ENCODE results near the gene IZUMO1. TPM values are rescaled to one million over a fixed set of nuclear protein-coding genes. Genes with fewer than 3 reads are reported as not detected.
A peak's percentile ranks its signal among the peaks of the same experiment; 100 is the strongest.
"Not testable (repeated sequence)": the region's sequence is repeated elsewhere in the genome, so short reads cannot be mapped to it uniquely, and the experiment has no call there.

The IZUMO1 gene
- total RNA-seq, 4 donors from 2014 or later, result 2.1 TPM; not detected in 3

DNA sequence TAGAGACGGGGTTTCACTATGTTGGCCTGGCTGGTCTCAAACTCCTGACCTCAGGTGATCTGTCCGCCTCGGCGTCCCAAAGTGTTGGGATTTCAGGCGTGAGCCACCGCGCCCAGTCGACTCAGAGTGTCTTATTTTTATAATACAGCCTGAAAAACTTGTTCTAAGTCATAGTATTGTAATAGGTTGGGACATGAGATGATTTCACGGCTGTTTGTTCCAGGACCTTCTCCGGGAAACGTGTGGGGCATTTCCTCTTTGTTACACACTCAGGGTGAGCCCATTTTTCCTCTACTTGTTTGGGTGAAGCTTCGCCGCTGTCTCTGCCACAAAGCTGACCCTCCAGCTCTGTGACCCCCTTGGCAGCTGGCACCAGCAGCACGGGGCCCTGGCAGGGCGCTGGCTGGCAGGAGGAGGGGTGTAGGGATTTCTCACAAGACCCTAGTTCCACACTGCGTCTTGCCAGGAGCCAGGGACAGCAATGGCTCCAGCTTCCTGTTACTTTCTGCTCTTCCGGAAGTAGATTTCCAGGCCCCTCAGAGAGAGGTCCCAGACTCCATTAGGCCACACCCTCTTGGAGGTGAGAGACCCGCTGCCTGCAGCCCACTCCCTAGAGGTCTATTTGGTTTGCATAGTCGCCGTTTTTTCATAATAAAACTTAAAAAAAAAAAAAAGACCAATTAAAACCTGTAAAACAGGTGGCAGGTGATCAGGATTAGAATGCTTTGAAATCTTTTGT lies 24.2 kb upstream of the IZUMO1 start:
- Histone ChIP-seq H3K27ac (peak overlapping the region; percentile 88 to 96 (median 92)), H3K27me3 (no peaks in the 10 kb centered on the region), H3K4me1 (peaks cover 26 to 27% of the 10 kb centered on the region in 2 donors), H3K36me3 (no peaks in the 10 kb centered on the region), H3K4me3 (no peak overlapping the region), H3K9me3 (no peaks in the 10 kb centered on the region)
- DNase-seq, result no peak
- in situ Hi-C loops (cut with MboI; ENCODE audit: low sequenced_read_pairs in 4 of 4), result no loop called here
- no peak for ATAC-seq
- TF ChIP-seq POLR2A (IDR thresholded peaks at IDR 0.05), result no peak
- TF ChIP-seq, protein P1, sequence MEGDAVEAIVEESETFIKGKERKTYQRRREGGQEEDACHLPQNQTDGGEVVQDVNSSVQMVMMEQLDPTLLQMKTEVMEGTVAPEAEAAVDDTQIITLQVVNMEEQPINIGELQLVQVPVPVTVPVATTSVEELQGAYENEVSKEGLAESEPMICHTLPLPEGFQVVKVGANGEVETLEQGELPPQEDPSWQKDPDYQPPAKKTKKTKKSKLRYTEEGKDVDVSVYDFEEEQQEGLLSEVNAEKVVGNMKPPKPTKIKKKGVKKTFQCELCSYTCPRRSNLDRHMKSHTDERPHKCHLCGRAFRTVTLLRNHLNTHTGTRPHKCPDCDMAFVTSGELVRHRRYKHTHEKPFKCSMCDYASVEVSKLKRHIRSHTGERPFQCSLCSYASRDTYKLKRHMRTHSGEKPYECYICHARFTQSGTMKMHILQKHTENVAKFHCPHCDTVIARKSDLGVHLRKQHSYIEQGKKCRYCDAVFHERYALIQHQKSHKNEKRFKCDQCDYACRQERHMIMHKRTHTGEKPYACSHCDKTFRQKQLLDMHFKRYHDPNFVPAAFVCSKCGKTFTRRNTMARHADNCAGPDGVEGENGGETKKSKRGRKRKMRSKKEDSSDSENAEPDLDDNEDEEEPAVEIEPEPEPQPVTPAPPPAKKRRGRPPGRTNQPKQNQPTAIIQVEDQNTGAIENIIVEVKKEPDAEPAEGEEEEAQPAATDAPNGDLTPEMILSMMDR (IDR thresholded peaks at IDR 0.05 in 4 of 5, conservative IDR thresholded peaks at IDR 0.05 in 1 of 5), result no peak
- intact Hi-C loops (cut with DNase I; ENCODE audit: low total_unique reads), result no loop called here

GRCh38 chr19:48770266-48770665 lies 23.6 kb upstream of the IZUMO1 start:
- Histone ChIP-seq H3K27me3 (no peaks in the 10 kb centered on the region), H3K27ac (peak overlapping the region; percentile 88 to 96 (median 92)), H3K9me3 (no peaks in the 10 kb centered on the region), H3K4me1 (peaks cover 26 to 27% of the 10 kb centered on the region in 2 donors), H3K36me3 (no peaks in the 10 kb centered on the region), H3K4me3 (no peak overlapping the region)
- TF ChIP-seq, protein P1 (IDR thresholded peaks at IDR 0.05 in 4 of 5, conservative IDR thresholded peaks at IDR 0.05 in 1 of 5), result no peak
- TF ChIP-seq POLR2A (IDR thresholded peaks at IDR 0.05), result no peak
- no peak for DNase-seq
- in situ Hi-C loops (cut with MboI; ENCODE audit: low sequenced_read_pairs in 4 of 4), result no loop called here
- ATAC-seq, result no peak
- intact Hi-C loops (cut with DNase I; ENCODE audit: low total_unique reads), result no loop called here

GRCh38 chr19:48768994-48769713 lies 22.4 kb upstream of the IZUMO1 start:
- Histone ChIP-seq H3K36me3 (no peaks in the 10 kb centered on the region), H3K4me3 (peak overlapping the region in 1 of 4 donors; percentile 12), H3K4me1 (peaks cover 26 to 27% of the 10 kb centered on the region in 2 donors), H3K9me3 (no peaks in the 10 kb centered on the region), H3K27me3 (no peaks in the 10 kb centered on the region), H3K27ac (peak overlapping the region; percentile 88 to 96 (median 92))
- intact Hi-C loops (cut with DNase I; ENCODE audit: low total_unique reads), result no loop called here
- in situ Hi-C loops (cut with MboI; ENCODE audit: low sequenced_read_pairs in 4 of 4), result no loop called here
- no peak for TF ChIP-seq POLR2A (IDR thresholded peaks at IDR 0.05)
- TF ChIP-seq, protein P1 (IDR thresholded peaks at IDR 0.05 in 4 of 5, conservative IDR thresholded peaks at IDR 0.05 in 1 of 5), result no peak
- ATAC-seq (peak; percentile 60 to 66), DNase-seq (peak; percentile 83 to 90)

DNA sequence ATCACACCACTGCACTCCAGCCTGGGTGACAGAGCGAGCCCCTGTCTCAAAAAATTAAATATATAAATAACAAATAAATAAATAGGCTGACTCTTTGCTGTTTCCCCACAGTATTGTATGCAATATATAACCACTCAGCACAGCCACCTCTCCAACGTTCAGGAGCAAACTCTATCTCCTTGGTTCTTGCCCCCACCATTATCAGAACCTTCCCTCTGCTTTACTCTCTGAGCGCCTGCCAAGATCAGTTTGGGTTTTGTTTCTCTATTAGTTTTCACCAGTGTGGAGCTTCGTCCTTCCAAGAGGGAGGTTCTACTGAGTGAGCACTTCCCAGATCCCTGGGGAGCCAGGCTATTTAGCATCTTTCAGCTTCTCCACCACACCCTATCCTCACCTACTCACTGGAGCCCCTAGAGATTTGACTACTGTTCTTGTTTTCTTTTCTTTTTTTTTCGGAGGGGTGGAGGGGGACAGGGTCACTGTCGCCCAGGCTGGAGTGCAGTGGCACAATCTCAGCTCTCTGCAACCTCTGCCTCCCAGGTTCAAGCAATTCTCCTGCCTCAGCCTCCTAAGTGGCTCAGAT lies 21.6 kb upstream of the IZUMO1 start:
- in situ Hi-C loops (cut with MboI; ENCODE audit: low sequenced_read_pairs in 4 of 4); H3K27me3 ChIP-seq; intact Hi-C loops (cut with DNase I; ENCODE audit: low total_unique reads); DNase-seq; H3K36me3 ChIP-seq; H3K4me3 ChIP-seq; H3K9me3 ChIP-seq: not testable (repeated sequence)
- ATAC-seq, result peak; percentile 2 to 5
- Histone ChIP-seq H3K4me1 (peaks cover 19 to 26% of the 10 kb centered on the region in 2 donors), H3K27ac (peak overlapping the region; percentile 88 to 96 (median 92))

DNA sequence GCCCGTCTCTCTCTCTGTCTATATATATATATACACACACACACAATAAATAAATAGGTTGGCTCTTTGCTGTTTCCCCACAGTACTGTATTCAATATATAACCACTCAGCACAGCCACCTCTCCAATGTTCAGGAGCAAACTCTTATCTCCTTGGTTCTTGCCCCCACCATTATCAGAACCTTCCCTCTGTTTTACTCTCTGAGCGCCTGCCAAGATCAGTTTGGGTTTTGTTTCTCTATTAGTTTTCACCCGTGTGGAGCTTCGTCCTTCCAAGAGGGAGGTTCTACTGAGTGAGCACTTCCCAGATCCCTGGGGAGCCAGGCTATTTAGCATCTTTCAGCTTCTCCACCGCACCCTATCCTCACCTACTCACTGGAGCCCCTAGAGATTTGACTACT lies 19.1 kb upstream of the IZUMO1 start:
- intact Hi-C loops (cut with DNase I; ENCODE audit: low total_unique reads); ATAC-seq; in situ Hi-C loops (cut with MboI; ENCODE audit: low sequenced_read_pairs in 4 of 4); DNase-seq; H3K36me3 ChIP-seq; H3K27me3 ChIP-seq; H3K9me3 ChIP-seq; H3K4me3 ChIP-seq: not testable (repeated sequence)
- Histone ChIP-seq H3K27ac (peak overlapping the region; percentile 2 to 96 (median 78)), H3K4me1 (peaks cover 14 to 16% of the 10 kb centered on the region in 2 donors)

All from gastrocnemius medialis (tissue), 4 donors.